Epithelial cell of proximal tubule (primary cell): ENCODE data around the gene C2CD3. TPM values are rescaled to one million over a fixed set of nuclear protein-coding genes. Genes with fewer than 3 reads are reported as not detected.

ENCODE experiments used
- DNase-seq: peaks from one replicate; pipeline ENCODE4 v3.0.0-alpha.2; 2011; ENCODE audit warnings: low read depth
- H3K4me3 ChIP-seq: 2 replicates; pipeline ENCODE4 v1.5.1; 2011; ENCODE audit warnings: low read depth, mild to moderate bottlenecking, low read length
- CTCF ChIP-seq: conservative IDR thresholded peaks from 2 replicates; pipeline ENCODE4 v1.5.1; 2012; ENCODE audit warnings: low read depth, mild to moderate bottlenecking, low read length
- total RNA-seq: library from RNA; depleted of rRNA; stranded (reverse); fragments of >200 nt; gene quantifications from 2 replicates; pipeline ENCODE4 v1.2.3, GENCODE V29; 2015

C2CD3 gene
- total RNA-seq, 1 donor from 2014 or later: 15.1 TPM

GRCh38 chr11:74204701-74205100 is 33.9 kb upstream of the C2CD3 start:
- TF ChIP-seq CTCF: no peak
- no peak for DNase-seq
- H3K4me3 ChIP-seq: no peak overlapping the region

- no peak overlapping the region for H3K4me3 ChIP-seq
- TF ChIP-seq CTCF: no peak
- DNase-seq: no peak
Measured at GRCh38 chr11:74203966-74204365, 33.2 kb upstream of the C2CD3 start.

- TF ChIP-seq CTCF: no peak
- no peak for DNase-seq
- no peak overlapping the region for H3K4me3 ChIP-seq
Measured at GRCh38 chr11:74196781-74197486, 26.1 kb upstream of the C2CD3 start.

GRCh38 chr11:74195828-74196227 is 25.0 kb upstream of the C2CD3 start:
- no peak overlapping the region for H3K4me3 ChIP-seq
- no peak for DNase-seq
- no peak for TF ChIP-seq CTCF

GRCh38 chr11:74185695-74186094 is 14.9 kb upstream of the C2CD3 start:
- no peak for TF ChIP-seq CTCF
- DNase-seq: no peak
- H3K4me3 ChIP-seq: no peak overlapping the region

DNA sequence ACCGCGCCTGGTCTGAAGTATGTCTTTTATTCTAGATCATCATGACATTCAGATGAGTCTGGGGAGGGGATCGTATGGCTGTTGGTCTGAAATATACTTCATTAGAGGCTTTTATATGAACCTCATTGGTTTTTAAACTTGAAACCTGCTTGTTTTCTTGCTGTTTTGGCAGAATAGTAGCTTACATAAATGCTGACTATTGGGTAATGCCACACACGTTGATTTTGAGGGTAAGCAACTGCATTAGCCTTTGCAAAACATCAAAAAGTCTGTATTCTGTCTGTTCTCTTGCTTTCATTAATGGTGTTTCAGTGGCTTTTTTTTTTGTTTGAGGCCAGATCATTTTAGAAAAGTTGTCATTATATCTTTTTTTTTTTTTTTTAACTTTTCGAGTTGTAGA is 14.5 kb upstream of the C2CD3 start:
- DNase-seq: no peak
- TF ChIP-seq CTCF: no peak
- no peak overlapping the region for H3K4me3 ChIP-seq

DNA sequence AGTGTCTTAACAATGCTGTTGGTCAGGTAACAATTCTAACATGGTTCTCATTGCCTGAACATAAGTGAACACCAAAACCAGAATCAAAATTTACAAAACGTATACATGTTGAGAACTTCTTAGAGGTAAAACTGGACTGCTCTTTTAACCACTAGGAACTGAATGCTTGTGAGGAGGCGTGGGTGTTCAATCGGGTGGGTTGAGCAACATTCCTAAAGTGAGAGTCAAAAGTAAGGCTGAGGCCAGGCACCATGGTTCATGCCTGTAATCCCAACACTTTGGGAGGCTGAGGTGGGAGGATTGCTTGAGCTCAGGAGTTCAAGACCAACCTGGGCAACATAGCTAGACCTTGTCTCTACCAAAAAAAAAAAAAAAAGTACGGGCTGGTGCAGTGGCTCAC is 11.8 kb upstream of the C2CD3 start:
- no peak overlapping the region for H3K4me3 ChIP-seq
- no peak for TF ChIP-seq CTCF
- no peak for DNase-seq
